K562 (cell line): ENCODE measurements around the gene ARHGDIA. TPM values are rescaled to one million over a fixed set of nuclear protein-coding genes. Genes with fewer than 3 reads are reported as not detected.

Experiments
- CREM ChIP-seq: IDR thresholded peaks from 2 replicates; pipeline ENCODE4 v1.6.1; 2014; ENCODE audit warnings: antibody characterized with exemption, low read depth
- ELF1 ChIP-seq: fragments of 200-800 bp; sonication (Bioruptor generic); IDR thresholded peaks from 2 replicates; pipeline ENCODE4 v1.6.1; 2016; ENCODE audit warnings: missing genetic modification characterization, missing compliant biosample characterization
- FOXP4 ChIP-seq: sonication (generic); formaldehyde crosslinking; IDR thresholded peaks from 2 replicates; pipeline ENCODE4 v1.8.0; 2022; ENCODE audit warnings: mild to moderate bottlenecking, missing genetic modification reagents, borderline replicate concordance
- GABPA ChIP-seq: fragments of 200-800 bp; sonication (Bioruptor generic); conservative IDR thresholded peaks from 2 replicates; pipeline ENCODE4 v1.6.1; 2016; ENCODE audit warnings: low read depth, missing genetic modification characterization, missing compliant biosample characterization
- JUND ChIP-seq, 2 experiments: IDR thresholded peaks; 2 replicates in 1 of 2; 3 replicates in 1 of 2; pipeline ENCODE4 v1.6.1; 2011; ENCODE audit warnings: borderline replicate concordance in 2 of 2, low read depth in 2 of 2, low read length in 2 of 2, improper control_type of control experiment in 1 of 2, missing biosample characterization in 1 of 2, missing genetic modification characterization in 1 of 2, missing genetic modification reagents in 1 of 2
- NONO ChIP-seq, 2 experiments: fragments of 200-400 bp in 1 of 2; fragments of 450-650 bp in 1 of 2; formaldehyde crosslinking in 1 of 2; IDR thresholded peaks; 2 replicates each; pipeline ENCODE4 v1.6.1; 2017; ENCODE audit warnings: low read depth in 2 of 2, mild to moderate bottlenecking in 2 of 2, moderate library complexity in 2 of 2, low read length in 1 of 2
- NR2C1 ChIP-seq, 2 experiments: fragments of 450-650 bp; IDR thresholded peaks; 2 replicates each; pipeline ENCODE4 v1.6.1; 2017; ENCODE audit warnings: mild to moderate bottlenecking in 2 of 2, antibody characterized with exemption in 1 of 2, inconsistent platforms in 1 of 2, missing compliant biosample characterization in 1 of 2, missing genetic modification characterization in 1 of 2
- SIRT6 ChIP-seq: IDR thresholded peaks from one replicate; pipeline ENCODE4 v1.6.1; 2012; ENCODE audit warnings: low read depth, mild to moderate bottlenecking, control low read depth, inconsistent platforms, low read length, moderate library complexity
- ZNF696 ChIP-seq: fragments of 250-450 bp; sonication (Bioruptor Pico); conservative IDR thresholded peaks from 2 replicates; pipeline ENCODE4 v1.4.0; 2020; ENCODE audit warnings: mild to moderate bottlenecking, moderate library complexity
- polyA plus RNA-seq, 8 experiments: library from polyadenylated mRNA; depleted of rRNA in 4 of 8; stranded (reverse) in 5 of 8; unstranded in 3 of 8; fragments of >200 nt; fragmentation: Nextera tagmentation in 2 of 8; fragmentation: Illumina TruSeq in 1 of 8; extraction: Ambion mirVana in 2 of 8; extraction: Trizol in 1 of 8; gene quantifications; 2 replicates each; pipeline versions ENCODE4 v1.2.1 to v1.2.3, GENCODE V29; 2011 to 2014; ENCODE audit warnings: inconsistent platforms in 1 of 8, missing spikeins in 1 of 8
- total RNA-seq, 7 experiments: library from RNA; depleted of rRNA in 6 of 7; stranded (reverse); fragments of >200 nt in 6 of 7; fragmentation: Illumina TruSeq in 2 of 7; extraction: Trizol in 2 of 7; gene quantifications; 2 replicates each; pipeline versions ENCODE4 v1.2.1 to v1.2.3, GENCODE V29; 2011 to 2021; ENCODE audit warnings: low replicate concordance in 1 of 7

The ARHGDIA gene
- total and polyA plus RNA-seq, 9 of the 15 experiments (the other 6 are each of a cell fraction or from before 2014, with no cell fraction given) = 9.6 to 340 (median 97.6) TPM

GRCh38 chr17:81870981-81871386 is at the start of gene ARHGDIA (continued):
- TF ChIP-seq FOXP4 (CRISPR knock-in tag) = no peak
- no peak for TF ChIP-seq SIRT6
- peak; percentile 91; the same call in 1 of the 2 replicates for TF ChIP-seq CREM
- TF ChIP-seq ZNF696 = no peak
- peak; percentile 97; the same call in 1 of the 2 replicates for TF ChIP-seq ELF1
- peak; percentile 49; the same call in 1 of the 2 replicates for TF ChIP-seq JUND (IDR thresholded peaks at IDR 0.05; ENCODE audit: borderline replicate concordance, low read depth, low read length)
- no peak for TF ChIP-seq JUND (tag; IDR thresholded peaks at IDR 0.05; ENCODE audit: borderline replicate concordance, low read depth, low read length)
- peak; percentile 93; the same call in 1 of the 2 replicates for TF ChIP-seq GABPA
- TF ChIP-seq NR2C1 (IDR thresholded peaks at IDR 0.05) = 0 out of 2 replicates have a peak, but pooled peaks have one; percentile 44
- TF ChIP-seq NR2C1 (tag; IDR thresholded peaks at IDR 0.05) = no peak
- TF ChIP-seq NONO (IDR thresholded peaks at IDR 0.05; ENCODE audit: low read depth in 2 of 2, low read length in 1 of 2) = peak in 1 of 2 experiments; percentile 9; a peak in 2 of 4 replicates
